Activated naive CD4-positive, alpha-beta T cell treated with anti-CD3 and anti-CD28 coated beads, Interleukin-2, amount 50 U/mL, for 24 hours (primary cell): Measurements from ENCODE around the gene PLA2R1.

ENCODE experiments used
- H3K27ac Mint-ChIP-seq: one replicate; pipeline ENCODE4 v1.8.0; 2021; ENCODE audit warnings: mild to moderate bottlenecking, mixed read lengths
- H3K27me3 Mint-ChIP-seq: one replicate; pipeline ENCODE4 v1.8.0; 2021; ENCODE audit warnings: mixed read lengths
- H3K36me3 Mint-ChIP-seq: one replicate; pipeline ENCODE4 v1.8.0; 2021; ENCODE audit warnings: mixed read lengths
- H3K4me1 Mint-ChIP-seq: one replicate; pipeline ENCODE4 v1.8.0; 2021; ENCODE audit warnings: mixed read lengths
- H3K4me3 Mint-ChIP-seq: one replicate; pipeline ENCODE4 v1.8.0; 2021; ENCODE audit warnings: mild to moderate bottlenecking, mixed read lengths
- H3K9me3 Mint-ChIP-seq: one replicate; pipeline ENCODE4 v1.8.0; 2021; ENCODE audit warnings: mixed read lengths

Gene PLA2R1

DNA sequence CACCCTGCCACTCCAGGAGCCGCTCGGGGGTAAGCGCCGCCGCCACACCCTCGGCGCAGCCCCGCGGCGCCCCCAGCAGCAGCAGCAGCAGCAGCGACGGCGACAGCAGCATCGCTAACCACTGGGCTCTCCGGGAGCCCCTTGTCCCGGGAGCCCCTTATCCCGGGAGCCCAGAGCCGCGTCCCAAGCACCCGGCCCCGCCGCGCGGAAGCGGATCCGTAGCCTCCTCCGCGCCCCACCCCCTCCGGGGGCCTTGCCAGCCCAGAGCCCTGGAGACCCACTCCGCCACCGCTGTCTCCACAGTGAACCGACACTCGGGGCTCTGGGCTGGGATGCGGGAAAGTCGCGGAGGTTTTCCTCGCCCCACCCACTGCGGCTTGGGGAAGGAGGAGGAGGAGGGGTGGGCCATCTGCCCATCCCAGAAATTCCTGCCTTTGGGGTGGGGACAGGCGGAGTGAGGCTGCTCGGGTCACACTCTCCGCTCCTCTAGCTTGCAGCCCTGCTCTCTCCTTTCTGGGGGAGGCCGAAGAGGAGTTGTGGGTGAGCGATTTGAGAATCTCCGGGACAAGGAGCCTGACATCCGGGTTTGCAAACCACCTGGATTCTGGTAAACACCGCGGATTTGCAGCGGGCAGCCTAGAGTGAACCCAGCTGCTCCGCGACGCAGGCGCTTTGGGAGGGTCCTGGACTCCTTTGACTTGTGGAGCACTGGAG lies at the start of gene PLA2R1:
TSS of gene PLA2R1 (minus strand) at position 324 of the 714 bp plus-strand sequence. CDS start at position 112, 212 bp downstream.
- Mint-ChIP-seq H3K9me3 (no peaks in the 10 kb centered on the region), H3K4me3 (peak within 1 kb of the TSS; percentile 82), H3K27me3 (peaks cover 48% of the 10 kb centered on the region), H3K4me1 (peaks cover 7% of the 10 kb centered on the region), H3K27ac (no peak within 1 kb of the TSS), H3K36me3 (peaks cover 2% of the 10 kb centered on the region)

DNA sequence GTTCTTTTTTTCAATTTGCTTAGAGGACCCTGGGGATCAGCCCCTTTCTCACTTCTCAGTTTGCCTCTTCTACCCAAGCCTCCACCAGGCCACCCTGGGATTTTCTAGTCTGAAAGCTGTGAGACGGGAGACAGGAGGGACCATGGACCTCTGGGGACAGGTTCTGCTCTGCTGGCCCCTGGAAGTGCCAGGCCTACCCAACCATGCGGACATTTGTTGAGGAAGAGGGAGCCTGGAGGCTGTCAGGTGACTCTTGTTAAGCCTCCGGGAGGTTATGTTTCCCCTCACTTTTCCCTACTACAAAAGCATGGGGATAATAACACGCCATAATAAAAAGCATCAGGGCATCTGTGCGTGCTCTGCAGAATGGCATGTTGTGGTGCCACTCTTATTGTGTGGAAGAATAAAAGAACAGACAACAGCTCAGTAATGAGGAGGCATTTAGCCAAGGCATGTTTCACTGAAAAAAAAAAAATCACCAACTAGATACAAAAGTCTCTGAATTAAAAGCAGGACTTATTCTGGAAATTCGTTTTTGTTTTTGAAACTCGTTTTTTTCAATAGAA lies 48.3 kb upstream of the PLA2R1 start:
- Mint-ChIP-seq H3K4me3 (no peak overlapping the region), H3K27me3 (peaks cover 11% of the 10 kb centered on the region), H3K36me3 (no peaks in the 10 kb centered on the region), H3K9me3 (no peaks in the 10 kb centered on the region), H3K27ac (no peak overlapping the region), H3K4me1 (no peaks in the 10 kb centered on the region)

DNA sequence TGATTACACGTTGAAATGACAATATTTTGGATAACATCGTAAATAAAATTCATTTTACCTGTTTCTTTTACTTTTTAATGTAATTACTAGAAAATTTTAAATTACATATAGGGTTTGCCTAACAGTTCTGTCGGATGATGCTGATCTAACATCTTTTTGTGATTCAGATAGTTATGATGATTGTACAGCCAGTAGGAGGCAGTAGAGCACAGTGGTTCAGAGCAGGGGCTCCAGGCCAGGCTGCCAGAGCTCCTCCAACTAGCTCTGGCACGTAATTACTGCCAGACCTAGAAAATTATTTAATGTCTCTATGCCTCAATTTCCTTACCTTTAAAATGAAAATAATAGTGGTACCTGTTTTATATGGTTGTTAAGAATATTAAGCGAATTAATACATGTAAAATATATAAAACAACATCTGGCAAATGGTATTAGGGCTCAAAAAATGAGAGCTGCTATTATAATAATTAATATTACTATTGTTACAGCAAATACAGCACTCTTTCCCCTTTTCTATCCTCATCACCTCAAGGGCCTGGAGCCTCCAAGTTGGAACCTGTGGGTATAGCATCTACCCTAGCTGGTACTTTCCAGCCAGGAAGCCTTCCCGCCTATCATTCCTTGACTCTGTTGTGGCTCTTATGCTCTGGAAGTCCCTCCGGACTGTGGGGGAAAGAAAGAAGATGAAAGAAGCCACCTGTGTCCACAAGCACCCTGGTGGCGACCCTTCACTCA lies 47.7 kb upstream of the PLA2R1 start:
- Mint-ChIP-seq H3K9me3 (no peaks in the 10 kb centered on the region), H3K4me1 (no peaks in the 10 kb centered on the region), H3K36me3 (no peaks in the 10 kb centered on the region), H3K4me3 (no peak overlapping the region), H3K27ac (no peak overlapping the region), H3K27me3 (peaks cover 11% of the 10 kb centered on the region)

DNA sequence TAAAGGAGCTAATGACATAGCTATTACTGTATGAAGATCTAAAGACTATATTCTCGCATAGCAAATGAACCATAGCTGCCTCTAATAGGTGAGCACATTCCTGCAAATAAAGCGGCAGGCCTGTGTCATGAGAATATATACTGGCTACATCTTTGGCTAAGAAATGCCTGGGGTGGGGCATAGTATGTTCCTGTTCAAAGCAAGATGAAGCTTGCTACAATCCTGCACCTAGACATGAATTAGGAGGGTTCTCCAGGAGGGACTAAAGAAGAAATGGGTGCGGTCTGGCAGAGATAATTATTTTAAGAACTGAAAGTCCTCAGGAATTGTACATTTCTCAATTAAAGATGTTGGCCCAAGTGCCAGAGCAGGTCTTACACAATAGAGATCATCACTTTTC lies 46.8 kb upstream of the PLA2R1 start:
- Mint-ChIP-seq H3K27me3 (peaks cover 11% of the 10 kb centered on the region), H3K4me3 (no peak overlapping the region), H3K27ac (no peak overlapping the region), H3K9me3 (no peaks in the 10 kb centered on the region), H3K36me3 (no peaks in the 10 kb centered on the region), H3K4me1 (no peaks in the 10 kb centered on the region)

DNA sequence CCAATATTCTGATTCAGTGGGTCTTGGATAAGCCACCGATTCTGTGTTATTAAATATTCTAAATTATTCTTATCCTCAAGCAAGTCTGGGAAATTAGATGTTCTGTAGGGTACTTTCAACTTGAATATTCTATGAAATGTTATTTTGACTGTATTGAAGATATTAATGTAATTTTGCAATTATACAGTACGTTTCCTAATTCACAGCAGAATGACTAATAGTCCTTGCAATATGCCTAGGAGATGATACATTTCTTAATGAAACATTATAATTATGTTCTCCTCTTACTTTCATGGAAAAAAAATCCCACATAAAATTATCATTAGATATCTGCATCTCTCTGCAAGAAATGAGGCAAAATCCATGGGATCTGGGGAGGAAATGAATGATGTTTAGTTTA lies 46.2 kb upstream of the PLA2R1 start:
- no peak overlapping the region for H3K4me3 Mint-ChIP-seq
- no peaks in the 10 kb centered on the region for H3K4me1 Mint-ChIP-seq
- H3K27me3 Mint-ChIP-seq = peaks cover 8% of the 10 kb centered on the region
- H3K36me3 Mint-ChIP-seq = no peaks in the 10 kb centered on the region
- H3K27ac Mint-ChIP-seq = no peak overlapping the region
- no peaks in the 10 kb centered on the region for H3K9me3 Mint-ChIP-seq

DNA sequence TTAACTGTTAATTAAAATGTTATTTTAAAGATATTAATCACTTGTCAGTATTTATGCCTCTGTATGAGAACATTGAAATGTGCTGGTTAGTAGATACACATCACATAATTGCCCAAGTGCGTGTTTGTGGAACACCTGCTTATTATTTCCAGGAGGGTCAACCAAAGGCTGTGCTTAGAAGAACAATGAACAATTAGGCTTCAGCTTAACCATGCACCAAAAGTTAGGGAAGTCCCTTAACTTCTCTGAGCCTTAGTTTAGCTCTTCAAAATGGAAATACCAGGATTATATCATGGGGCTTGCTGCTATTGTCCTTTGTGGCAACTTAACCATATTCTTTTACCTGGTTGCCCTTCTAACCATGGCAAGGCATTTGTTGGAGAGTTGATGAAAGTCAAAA lies 43.0 kb upstream of the PLA2R1 start:
- H3K4me1 Mint-ChIP-seq = no peaks in the 10 kb centered on the region
- H3K9me3 Mint-ChIP-seq = no peaks in the 10 kb centered on the region
- no peak overlapping the region for H3K4me3 Mint-ChIP-seq
- no peak overlapping the region for H3K27ac Mint-ChIP-seq
- no peaks in the 10 kb centered on the region for H3K36me3 Mint-ChIP-seq
- H3K27me3 Mint-ChIP-seq = peaks cover 4% of the 10 kb centered on the region

DNA sequence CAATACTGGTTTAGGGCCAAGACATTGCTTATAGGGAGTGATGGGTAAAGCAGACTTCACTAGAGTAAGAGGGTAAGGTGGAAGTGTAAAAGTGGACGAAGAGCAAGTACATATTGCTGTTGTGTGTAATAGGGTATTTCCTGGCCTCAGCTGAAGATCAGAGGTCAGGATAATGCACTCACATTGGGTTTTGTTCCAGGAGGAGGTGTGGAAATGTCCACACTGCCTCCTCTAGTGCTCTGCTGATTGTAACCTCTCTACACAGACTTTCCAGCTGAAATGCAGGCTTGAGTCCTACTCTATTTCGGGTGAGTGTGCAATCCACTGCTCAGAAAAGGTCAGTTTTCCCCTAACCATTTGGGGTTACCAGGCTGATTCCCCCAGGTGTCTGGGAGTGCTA lies 41.7 kb upstream of the PLA2R1 start:
- no peak overlapping the region for H3K27ac Mint-ChIP-seq
- no peak overlapping the region for H3K4me3 Mint-ChIP-seq
- H3K4me1 Mint-ChIP-seq = no peaks in the 10 kb centered on the region
- H3K27me3 Mint-ChIP-seq = peaks cover 5% of the 10 kb centered on the region
- H3K9me3 Mint-ChIP-seq = no peaks in the 10 kb centered on the region
- H3K36me3 Mint-ChIP-seq = no peaks in the 10 kb centered on the region

DNA sequence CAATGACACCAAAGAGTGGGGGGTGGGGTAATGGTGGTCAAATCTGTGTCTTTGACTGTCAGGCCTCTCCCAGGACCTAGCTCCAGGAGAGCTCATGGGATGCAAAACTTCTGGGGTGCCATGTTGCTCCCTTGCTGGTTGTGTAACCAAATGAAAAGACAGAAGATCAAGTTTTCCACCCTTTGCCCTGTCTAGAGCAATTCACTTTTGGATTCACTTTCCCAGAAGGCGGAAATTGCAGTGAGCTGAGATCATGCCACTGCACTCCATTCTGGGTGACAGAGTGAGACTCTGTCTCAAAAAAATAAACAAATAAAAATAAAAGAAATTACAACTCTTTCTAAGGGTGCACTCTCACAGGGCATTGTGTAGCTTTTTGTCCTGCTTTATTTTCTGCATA lies 34.9 kb upstream of the PLA2R1 start:
- Mint-ChIP-seq H3K36me3 (peaks cover 3% of the 10 kb centered on the region), H3K9me3 (peaks cover 6% of the 10 kb centered on the region), H3K4me1 (no peaks in the 10 kb centered on the region), H3K27me3 (peaks cover 7% of the 10 kb centered on the region), H3K27ac (no peak overlapping the region), H3K4me3 (no peak overlapping the region)

DNA sequence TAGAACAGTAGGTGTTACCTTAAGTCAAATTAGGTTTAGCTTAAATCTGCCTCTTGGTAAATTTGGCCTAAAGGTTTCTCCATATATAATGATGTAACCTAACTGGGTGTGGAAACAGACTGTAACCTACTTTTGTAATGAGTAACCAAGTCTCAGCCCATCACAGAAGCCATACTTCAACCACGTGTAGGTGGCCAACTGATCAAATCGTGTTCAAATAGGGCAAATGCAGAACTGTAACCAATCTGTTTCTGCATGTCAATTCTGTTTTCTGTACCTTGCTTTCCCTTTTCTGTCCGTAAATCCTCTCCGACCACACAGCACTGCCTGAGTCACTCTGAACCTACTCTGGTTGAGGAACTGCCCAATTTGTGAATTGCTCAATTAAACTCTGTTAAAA lies 34.0 kb upstream of the PLA2R1 start:
- H3K4me3 Mint-ChIP-seq = no peak overlapping the region
- no peak overlapping the region for H3K27ac Mint-ChIP-seq
- H3K36me3 Mint-ChIP-seq = peaks cover 3% of the 10 kb centered on the region
- H3K4me1 Mint-ChIP-seq = no peaks in the 10 kb centered on the region
- peaks cover 11% of the 10 kb centered on the region for H3K27me3 Mint-ChIP-seq
- peaks cover 10% of the 10 kb centered on the region for H3K9me3 Mint-ChIP-seq

DNA sequence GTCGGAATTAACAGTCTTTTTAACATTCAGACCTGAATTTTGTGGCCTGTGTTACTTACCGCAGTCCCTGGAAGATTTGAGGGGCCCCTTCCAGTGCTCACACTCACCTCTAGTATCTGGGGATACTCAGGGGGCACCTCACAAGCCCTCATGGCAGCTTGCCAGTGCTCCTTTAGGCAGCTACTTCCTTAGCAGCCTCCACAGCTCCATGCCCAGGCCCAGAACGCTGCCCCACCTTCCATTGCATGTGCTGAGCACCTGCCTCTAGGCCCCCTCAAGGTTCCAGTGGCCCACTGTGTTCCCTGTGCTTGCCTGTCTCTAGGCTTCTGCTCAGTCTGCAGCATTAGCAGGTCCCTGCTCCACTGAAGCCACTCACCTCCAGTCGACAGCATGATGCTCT lies 30.0 kb upstream of the PLA2R1 start:
- H3K4me3 Mint-ChIP-seq = no peak overlapping the region
- H3K27ac Mint-ChIP-seq = no peak overlapping the region
- H3K27me3 Mint-ChIP-seq = peaks cover 10% of the 10 kb centered on the region
- H3K4me1 Mint-ChIP-seq = no peaks in the 10 kb centered on the region
- peaks cover 6% of the 10 kb centered on the region for H3K36me3 Mint-ChIP-seq
- H3K9me3 Mint-ChIP-seq = peaks cover 18% of the 10 kb centered on the region

DNA sequence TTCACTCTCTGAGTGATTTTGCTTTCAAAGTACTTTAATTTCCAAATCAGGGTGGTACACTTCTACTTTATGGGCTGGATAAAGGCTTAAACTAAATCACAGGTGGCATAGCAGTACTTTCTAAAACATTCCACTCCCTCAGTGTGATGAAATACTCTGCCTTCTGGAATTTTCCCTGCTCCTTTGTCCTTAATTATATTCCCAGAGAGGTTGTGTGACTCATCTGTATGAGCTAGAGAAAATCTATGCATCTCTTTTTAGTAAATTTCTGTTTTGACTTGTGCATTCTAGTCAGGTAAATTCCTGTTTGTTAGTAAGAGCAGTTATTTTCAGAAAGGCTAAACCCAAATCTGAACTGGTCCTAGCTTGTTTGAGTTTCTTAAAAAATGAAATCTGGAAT lies 29.0 kb upstream of the PLA2R1 start:
- Mint-ChIP-seq H3K36me3 (peaks cover 6% of the 10 kb centered on the region), H3K4me3 (no peak overlapping the region), H3K4me1 (no peaks in the 10 kb centered on the region), H3K9me3 (peaks cover 21% of the 10 kb centered on the region), H3K27ac (no peak overlapping the region), H3K27me3 (peaks cover 10% of the 10 kb centered on the region)

DNA sequence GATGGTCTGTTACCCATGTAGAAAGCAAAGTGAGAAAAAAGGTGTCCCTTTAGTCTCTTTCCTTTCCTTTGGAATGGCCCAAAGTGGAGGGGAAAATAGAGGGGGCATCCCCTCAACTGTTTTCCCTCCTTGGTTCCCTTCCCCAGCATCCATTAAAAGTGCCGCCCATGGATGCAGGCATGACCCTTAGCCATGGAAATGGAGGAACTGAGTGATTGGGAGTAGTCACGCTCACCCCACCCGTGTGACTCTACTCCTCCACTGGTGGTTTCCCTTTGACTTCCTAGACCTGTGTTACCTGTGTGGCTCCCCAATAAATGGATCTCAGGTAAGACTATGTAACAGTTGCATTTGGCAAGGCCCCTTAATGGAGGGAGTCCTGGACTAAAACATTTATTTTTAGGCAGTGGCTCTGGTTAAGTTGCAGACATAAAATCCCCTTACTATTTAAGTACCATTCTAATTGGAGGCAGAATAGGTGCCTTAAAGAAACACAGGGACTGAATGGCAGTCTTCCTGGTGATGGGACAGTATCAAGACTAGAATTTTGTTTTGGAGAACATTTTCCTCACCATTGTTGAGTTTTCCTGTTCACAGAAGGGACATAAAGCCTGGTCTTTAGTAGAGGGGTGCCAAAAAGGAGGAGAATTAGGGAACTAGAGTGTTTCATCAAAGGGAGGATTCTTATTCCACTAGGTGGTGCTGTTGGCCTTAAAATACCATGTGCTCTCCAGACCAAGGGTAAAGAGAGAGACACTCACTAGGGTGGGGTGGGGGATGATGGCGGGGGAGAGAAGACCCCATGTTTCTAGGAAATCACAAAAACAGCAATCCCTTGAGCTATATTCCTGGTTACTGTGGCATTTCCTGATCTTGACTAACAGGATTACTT lies 25.7 kb upstream of the PLA2R1 start:
- no peaks in the 10 kb centered on the region for H3K4me1 Mint-ChIP-seq
- peaks cover 19% of the 10 kb centered on the region for H3K9me3 Mint-ChIP-seq
- H3K27ac Mint-ChIP-seq = no peak overlapping the region
- no peak overlapping the region for H3K4me3 Mint-ChIP-seq
- peaks cover 4% of the 10 kb centered on the region for H3K27me3 Mint-ChIP-seq
- peaks cover 3% of the 10 kb centered on the region for H3K36me3 Mint-ChIP-seq

DNA sequence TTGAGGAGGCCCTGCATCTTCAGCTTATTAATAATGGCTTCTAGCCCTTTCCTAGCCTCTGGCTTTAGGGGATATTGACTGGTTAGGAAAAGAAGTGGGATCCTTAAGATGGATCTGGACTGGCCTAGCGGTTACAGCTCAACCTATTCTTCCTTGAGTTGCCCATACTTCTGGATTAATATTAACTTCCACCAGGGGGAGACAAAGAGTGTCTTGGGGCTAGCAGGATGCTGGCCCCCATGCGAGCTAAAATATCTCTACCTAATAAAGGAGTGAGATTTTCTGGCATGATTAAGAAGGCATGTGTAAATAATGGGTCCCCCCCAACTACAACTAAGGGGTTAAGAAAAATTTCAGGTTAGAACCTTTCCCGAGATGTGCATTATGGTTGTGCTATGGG lies 23.2 kb upstream of the PLA2R1 start:
- peaks cover 3% of the 10 kb centered on the region for H3K36me3 Mint-ChIP-seq
- no peak overlapping the region for H3K27ac Mint-ChIP-seq
- no peak overlapping the region for H3K4me3 Mint-ChIP-seq
- peaks cover 17% of the 10 kb centered on the region for H3K9me3 Mint-ChIP-seq
- H3K27me3 Mint-ChIP-seq = peaks cover 2% of the 10 kb centered on the region
- no peaks in the 10 kb centered on the region for H3K4me1 Mint-ChIP-seq

DNA sequence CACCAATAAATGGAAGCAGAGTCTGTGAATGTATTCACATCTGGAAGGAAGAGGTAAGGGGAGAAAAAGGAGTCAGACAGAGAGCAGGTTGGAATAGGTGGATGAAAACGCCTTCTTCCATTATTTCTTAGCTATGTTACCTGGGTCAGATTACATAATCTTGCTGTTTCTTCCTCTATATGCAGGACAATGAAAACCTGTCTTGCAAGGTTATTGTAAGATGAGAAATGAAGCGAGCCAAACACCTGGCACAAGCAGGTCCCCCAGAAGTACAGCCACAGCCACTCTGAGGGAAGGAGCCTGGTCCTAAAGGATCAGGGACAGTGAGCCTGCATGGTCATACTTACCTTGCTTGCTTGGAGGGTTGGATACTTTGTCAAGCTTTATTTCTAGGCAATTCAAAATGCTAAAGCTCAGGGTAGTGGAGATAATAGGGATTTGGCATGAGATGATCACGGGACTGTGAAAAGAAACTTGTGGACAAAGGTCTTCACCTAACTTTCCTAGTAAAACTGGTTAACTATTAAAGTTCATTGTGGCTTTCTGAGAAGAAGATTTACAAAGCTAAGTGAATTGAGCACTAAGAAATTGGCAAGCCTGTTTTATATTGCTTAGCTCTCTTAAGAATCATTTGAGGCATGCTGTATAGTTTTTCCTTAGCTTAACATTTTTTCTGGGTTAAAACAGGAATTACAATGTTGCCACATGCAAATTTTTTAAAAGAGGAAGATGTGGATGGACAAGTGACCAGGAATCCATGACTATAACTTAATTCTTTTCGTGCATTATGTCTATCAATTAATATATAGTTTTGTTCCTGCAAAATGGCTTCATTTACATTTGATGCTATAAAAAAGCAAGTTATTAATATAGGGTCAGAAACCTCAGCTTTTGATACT lies 15.7 kb upstream of the PLA2R1 start:
- peaks cover 13% of the 10 kb centered on the region for H3K9me3 Mint-ChIP-seq

DNA sequence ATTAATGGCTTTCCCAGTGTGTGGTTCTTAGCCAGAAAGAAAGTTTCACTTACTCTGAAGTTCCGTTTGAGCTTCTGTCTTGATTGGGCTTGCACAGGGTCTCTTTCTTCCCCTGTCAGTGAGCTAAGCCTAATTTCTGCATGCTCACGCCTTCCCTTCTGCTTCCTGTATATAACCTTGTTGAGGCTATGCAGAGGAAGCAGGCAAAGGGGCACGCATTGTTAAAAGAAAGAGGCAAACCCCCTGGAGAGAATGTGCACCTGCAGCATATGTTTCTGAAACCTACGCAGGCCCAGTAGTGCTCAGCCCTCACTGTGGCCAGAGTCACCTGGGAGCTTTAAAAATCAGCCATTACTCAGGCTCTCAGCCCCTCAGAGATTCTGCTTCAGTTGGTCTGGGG lies 14.5 kb upstream of the PLA2R1 start:
- Mint-ChIP-seq H3K36me3 (no peaks in the 10 kb centered on the region), H3K9me3 (peaks cover 13% of the 10 kb centered on the region), H3K4me1 (no peaks in the 10 kb centered on the region), H3K4me3 (no peak overlapping the region), H3K27ac (no peak overlapping the region), H3K27me3 (peaks cover 11% of the 10 kb centered on the region)

More for the DNA sequence above, 15.7 kb upstream of the PLA2R1 start:
- Mint-ChIP-seq H3K4me3 (no peak overlapping the region), H3K36me3 (no peaks in the 10 kb centered on the region), H3K27ac (no peak overlapping the region), H3K27me3 (peaks cover 6% of the 10 kb centered on the region), H3K4me1 (no peaks in the 10 kb centered on the region)
